ENCODE results near the gene CRISP1. TPM values are rescaled to one million over a fixed set of nuclear protein-coding genes. Genes with fewer than 3 reads are reported as not detected.

Gene CRISP1
- total RNA-seq, 4 donors from 2014 or later, result not detected

DNA sequence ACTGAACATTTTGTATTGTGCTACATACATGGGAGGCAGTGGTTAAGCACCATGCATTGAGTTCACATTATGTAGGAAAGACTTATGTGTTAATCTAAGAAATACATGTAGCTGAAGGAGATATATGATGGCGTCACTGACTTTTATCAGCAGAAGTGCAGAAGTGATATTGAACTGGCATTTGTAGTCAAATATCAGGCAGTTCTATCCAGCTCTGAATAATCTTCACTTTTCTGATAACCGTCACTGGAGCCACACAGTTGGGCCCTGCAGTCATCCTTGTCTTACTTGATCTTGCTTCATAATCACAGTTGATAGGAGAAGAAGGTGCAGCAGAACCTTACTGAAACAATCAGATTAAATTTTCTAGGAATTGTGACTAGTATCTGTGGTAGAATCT, 26.4 kb downstream of the CRISP1 start:
- no peak for DNase-seq (ENCODE audit: low spot score in 2 of 2)
- 84 to 91% methylated on average over 2 of the region's 2 CpGs for WGBS, 2 donors
- TF ChIP-seq, protein P1, sequence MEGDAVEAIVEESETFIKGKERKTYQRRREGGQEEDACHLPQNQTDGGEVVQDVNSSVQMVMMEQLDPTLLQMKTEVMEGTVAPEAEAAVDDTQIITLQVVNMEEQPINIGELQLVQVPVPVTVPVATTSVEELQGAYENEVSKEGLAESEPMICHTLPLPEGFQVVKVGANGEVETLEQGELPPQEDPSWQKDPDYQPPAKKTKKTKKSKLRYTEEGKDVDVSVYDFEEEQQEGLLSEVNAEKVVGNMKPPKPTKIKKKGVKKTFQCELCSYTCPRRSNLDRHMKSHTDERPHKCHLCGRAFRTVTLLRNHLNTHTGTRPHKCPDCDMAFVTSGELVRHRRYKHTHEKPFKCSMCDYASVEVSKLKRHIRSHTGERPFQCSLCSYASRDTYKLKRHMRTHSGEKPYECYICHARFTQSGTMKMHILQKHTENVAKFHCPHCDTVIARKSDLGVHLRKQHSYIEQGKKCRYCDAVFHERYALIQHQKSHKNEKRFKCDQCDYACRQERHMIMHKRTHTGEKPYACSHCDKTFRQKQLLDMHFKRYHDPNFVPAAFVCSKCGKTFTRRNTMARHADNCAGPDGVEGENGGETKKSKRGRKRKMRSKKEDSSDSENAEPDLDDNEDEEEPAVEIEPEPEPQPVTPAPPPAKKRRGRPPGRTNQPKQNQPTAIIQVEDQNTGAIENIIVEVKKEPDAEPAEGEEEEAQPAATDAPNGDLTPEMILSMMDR (IDR thresholded peaks at IDR 0.05), result no peak
- no peak for TF ChIP-seq POLR2A (IDR thresholded peaks at IDR 0.05)
- no peak overlapping the region for H3K4me3 ChIP-seq (ENCODE audit: low read depth, poor library complexity, severe bottlenecking)
- intact Hi-C loops (cut with DNase I; ENCODE audit: low total_unique reads), result no loop called here

DNA sequence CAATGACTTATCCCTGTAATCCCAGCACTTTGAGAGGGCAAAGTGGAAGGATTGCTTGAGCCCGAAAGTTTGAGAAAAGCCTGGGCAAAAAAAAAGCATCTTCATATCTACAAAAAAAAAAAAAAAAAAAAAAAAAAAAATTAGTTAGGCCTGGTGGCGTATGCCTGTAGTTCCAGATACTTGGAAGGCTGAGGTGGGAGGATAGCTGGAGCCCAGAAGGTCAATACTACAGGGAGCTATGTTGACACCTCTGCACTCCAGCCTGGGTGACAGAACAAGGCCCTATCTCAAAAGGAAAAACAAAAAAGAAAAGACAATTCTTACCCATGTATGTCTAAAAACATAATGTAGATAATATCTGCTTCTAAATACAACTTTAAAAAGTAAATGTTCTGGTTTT, 27.2 kb downstream of the CRISP1 start:
- intact Hi-C loops (cut with DNase I; ENCODE audit: low total_unique reads), result no loop called here
- DNase-seq (ENCODE audit: low spot score in 2 of 2), result no peak
- TF ChIP-seq POLR2A (IDR thresholded peaks at IDR 0.05), result no peak
- TF ChIP-seq, protein P1 (IDR thresholded peaks at IDR 0.05), result no peak
- no peak overlapping the region for H3K4me3 ChIP-seq (ENCODE audit: low read depth, poor library complexity, severe bottlenecking)
- 87 to 89% methylated on average over 2 of the region's 2 CpGs for WGBS, 2 donors

- WGBS, 2 donors, result 83 to 86% methylated on average over 3 of the region's 3 CpGs
- TF ChIP-seq, protein P1 (IDR thresholded peaks at IDR 0.05), result no peak
- TF ChIP-seq POLR2A (IDR thresholded peaks at IDR 0.05), result no peak
- DNase-seq (ENCODE audit: low spot score in 2 of 2), result no peak
- no peak overlapping the region for H3K4me3 ChIP-seq (ENCODE audit: low read depth, poor library complexity, severe bottlenecking)
- intact Hi-C loops (cut with DNase I; ENCODE audit: low total_unique reads), result no loop called here
These were observed 31.2 kb downstream of the CRISP1 start for GRCh38 chr6:49835140-49835539.

- DNase-seq (ENCODE audit: low spot score in 2 of 2), result no peak
- WGBS, 2 donors, result 72 to 98% methylated on average over 1 of the region's 1 CpG
These were observed 32.9 kb downstream of the CRISP1 start for GRCh38 chr6:49833386-49833785.

GRCh38 chr6:49826743-49827406, 39.5 kb downstream of the CRISP1 start:
- WGBS, 2 donors, result 50 to 51% methylated on average over 5 of the region's 5 CpGs
- intact Hi-C loops (cut with DNase I; ENCODE audit: low total_unique reads), result no loop called here
- TF ChIP-seq POLR2A (IDR thresholded peaks at IDR 0.05), result no peak
- TF ChIP-seq, protein P1 (IDR thresholded peaks at IDR 0.05), result no peak
- no peak for DNase-seq (ENCODE audit: low spot score in 2 of 2)
- H3K4me3 ChIP-seq (ENCODE audit: low read depth, poor library complexity, severe bottlenecking), result no peak overlapping the region

More at GRCh38 chr6:49833386-49833785, 32.9 kb downstream of the CRISP1 start:
- intact Hi-C loops (cut with DNase I; ENCODE audit: low total_unique reads), result no loop called here
- no peak overlapping the region for H3K4me3 ChIP-seq (ENCODE audit: low read depth, poor library complexity, severe bottlenecking)
- no peak for TF ChIP-seq POLR2A (IDR thresholded peaks at IDR 0.05)
- TF ChIP-seq, protein P1 (IDR thresholded peaks at IDR 0.05), result no peak

- TF ChIP-seq, protein P1 (IDR thresholded peaks at IDR 0.05), result no peak
- TF ChIP-seq POLR2A (IDR thresholded peaks at IDR 0.05), result no peak
- intact Hi-C loops (cut with DNase I; ENCODE audit: low total_unique reads), result no loop called here
- WGBS, 2 donors, result 89 to 91% methylated on average over 2 of the region's 2 CpGs
These were observed 51.2 kb downstream of the CRISP1 start for GRCh38 chr6:49815166-49815565.

More at GRCh38 chr6:49815166-49815565, 51.2 kb downstream of the CRISP1 start:
- DNase-seq (ENCODE audit: low spot score in 2 of 2), result no peak
- no peak overlapping the region for H3K4me3 ChIP-seq (ENCODE audit: low read depth, poor library complexity, severe bottlenecking)

Data from lower leg skin (tissue), 4 donors.